ENCODE measurements around the gene GAA.

Gene GAA

GRCh38 chr17:80119271-80119791 lies 17.9 kb downstream of the GAA start:
- DNase-seq = no peak

DNA sequence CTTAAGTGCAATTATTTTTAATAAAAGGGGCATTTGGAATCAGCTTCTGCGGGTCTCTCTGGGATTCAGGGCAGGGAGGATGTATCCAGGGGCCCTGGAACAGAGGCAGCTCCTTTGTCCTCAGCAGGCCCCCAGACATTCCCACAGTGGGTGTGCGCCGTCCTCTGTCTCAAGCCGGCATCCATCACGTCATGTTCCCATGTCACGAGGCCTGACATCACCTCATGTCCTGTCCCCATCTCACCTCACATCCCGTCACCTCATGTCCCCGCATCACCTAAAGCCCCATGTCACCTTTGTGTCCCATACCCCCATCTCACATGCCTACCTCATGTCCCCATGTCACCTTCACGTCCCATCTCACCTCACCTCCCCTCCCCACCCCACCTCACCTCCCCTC lies 18.5 kb downstream of the GAA start:
- no peak for DNase-seq

- no peak for DNase-seq
These were observed 20.7 kb downstream of the GAA start for GRCh38 chr17:80122026-80122575.

- DNase-seq = no peak
These were observed 21.6 kb downstream of the GAA start for GRCh38 chr17:80122926-80123505.

DNA sequence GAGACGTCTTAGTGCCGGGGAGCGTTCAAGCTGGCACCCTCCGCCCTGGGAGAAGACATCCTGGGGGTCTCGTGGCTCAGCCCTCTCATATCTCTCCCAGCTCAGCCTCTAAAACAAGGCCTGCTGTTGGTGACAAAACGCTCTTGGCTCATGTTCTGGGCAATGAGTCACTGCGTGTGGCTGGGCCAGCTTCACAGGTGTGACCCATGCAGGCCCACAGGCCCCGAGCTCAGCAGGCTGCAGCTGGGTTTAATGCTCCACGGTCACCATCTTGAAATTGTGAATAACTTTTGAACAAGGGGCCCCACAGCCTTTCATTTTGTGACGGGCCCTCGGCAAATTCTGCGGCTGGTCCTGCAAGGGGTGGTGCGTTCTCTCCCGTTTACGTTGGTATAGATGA lies 22.4 kb downstream of the GAA start:
- DNase-seq = no peak

DNA sequence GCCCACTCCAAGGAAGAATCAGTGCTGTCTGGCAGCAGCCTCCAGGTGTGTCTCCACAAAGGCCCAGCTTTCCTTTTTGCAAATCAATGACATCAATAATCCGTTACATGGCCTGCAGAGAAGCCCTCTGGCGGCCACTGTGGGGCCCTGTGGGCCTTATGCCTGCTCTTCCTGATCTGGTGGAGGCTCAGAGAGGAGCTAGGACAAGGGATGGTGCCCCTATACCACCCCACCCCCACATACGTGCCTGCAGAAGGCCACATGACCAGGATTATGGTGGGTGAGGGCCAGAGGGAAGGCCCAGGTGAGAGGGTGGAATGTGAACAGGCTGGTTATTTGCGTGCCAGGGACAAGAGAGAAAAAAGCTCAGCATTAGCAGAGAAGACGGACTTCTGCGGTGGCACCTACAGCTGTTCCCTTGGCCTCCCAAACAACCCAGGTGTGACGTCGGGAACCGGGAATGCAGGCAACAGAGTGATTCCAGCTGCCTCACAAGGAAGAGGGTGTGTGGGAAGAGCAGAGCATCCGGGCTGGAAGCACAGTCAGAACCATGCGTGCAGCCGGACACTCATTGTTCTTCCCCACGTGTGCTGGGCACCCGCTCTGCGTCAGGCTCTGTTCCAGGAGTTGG lies 23.1 kb downstream of the GAA start:
- DNase-seq = no peak

DNA sequence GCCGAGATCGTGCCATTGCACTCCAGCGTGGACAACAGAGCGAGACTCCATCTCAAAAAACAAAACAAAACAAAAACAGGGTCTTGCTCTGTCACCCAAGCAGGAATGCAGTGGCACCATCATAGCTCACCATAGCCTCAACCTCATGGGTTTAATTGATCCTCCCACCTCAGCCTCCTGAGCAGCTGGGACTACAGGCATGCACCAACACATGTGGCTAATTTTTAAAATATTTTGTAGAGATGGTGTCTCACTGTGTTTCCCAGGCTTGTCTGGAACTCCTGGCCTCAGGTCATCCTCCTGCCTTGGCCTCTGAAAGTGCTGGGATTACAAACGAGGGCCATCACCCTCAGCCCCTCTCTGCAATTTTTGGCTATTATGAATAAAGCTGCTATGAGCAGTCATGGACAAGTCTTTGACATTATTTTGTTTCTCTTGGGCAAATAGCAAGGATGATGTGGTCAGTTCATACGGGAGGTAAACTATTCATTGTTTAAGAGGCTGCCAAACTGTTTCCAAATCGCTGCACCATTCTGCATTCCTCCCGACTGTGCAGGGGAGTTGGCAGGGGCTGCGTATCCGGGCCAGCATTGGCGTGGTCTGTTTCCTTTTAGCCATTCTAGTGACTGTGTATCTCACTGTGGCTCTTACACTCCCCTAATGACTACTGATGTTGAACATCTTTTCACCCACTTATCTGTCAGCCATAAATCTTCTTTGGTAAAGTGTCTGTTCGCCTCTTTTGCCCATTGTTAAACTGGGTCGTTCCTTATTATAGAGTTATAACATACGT lies 24.5 kb downstream of the GAA start:
- DNase-seq = no peak

GRCh38 chr17:80126449-80126715 lies 25.0 kb downstream of the GAA start:
- no peak for DNase-seq

DNA sequence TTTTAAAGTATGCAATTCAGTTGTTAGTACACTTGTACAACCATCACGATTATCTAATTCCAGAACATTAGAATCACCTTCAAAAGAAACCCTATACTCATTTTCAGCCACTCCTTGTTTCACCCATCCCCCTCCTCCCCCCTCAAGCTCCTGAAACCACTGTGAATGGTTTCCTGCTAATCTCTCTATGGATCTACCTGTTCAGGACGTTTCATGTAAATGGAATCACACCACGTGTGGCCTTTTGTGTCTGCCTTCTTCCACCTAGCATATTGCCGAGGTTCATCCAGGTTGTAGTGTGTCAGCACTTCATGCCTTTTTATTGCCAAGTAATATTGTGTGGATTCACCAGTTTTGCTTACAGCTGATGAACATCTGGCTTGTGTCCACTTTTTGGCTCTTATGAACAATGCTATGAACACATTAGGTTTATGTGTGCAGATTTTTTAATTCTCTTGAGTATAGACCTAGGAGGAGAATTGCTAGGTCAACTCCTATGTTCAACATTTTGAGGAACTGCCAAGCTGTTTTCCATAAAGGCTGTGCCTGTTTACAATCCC lies 27.7 kb downstream of the GAA start:
- DNase-seq = no peak

- DNase-seq = no peak
These were observed 29.6 kb downstream of the GAA start for GRCh38 chr17:80130992-80131391.

GRCh38 chr17:80132906-80133625 lies 31.7 kb downstream of the GAA start:
- DNase-seq = no peak

- no peak for DNase-seq
These were observed 32.2 kb downstream of the GAA start for GRCh38 chr17:80133626-80133970.

GRCh38 chr17:80137131-80137530 lies 35.8 kb downstream of the GAA start:
- DNase-seq = no peak

GRCh38 chr17:80138856-80139426 lies 37.6 kb downstream of the GAA start:
- DNase-seq = no peak

DNA sequence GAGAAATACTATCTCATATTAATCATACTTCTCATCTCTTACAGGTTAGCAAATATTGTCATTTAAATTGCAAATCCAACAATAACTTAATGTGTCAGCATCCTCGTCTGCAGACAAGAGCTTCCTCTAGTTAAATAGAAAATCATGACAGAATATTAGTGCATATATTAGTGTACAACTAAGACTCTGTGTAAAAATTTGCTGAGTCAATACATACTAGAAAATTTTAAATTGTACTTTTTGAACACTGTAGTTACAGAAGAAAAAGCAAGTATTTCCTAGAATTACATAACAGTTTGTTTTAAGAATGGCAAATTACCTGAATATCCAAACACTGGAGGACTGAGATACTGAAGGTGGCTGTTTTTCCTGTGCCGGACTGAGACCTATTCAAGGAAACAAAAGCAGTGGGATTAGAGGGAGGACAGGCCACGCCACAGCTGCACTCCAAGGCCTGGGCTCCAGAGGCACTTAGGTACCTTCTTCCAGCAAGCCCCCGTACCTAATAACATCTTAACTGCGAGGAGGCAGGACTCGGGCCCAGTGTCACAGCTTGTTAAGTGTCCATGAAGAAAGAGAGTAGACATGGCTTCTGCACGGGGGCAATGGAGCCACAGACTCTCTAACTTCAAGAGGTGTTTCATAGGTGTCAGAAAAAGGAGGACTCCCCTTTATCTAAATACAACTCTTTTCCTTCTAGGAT lies 40.2 kb downstream of the GAA start:
- no peak for DNase-seq

GRCh38 chr17:80142929-80143328 lies 41.5 kb downstream of the GAA start:
- DNase-seq = no peak

DNA sequence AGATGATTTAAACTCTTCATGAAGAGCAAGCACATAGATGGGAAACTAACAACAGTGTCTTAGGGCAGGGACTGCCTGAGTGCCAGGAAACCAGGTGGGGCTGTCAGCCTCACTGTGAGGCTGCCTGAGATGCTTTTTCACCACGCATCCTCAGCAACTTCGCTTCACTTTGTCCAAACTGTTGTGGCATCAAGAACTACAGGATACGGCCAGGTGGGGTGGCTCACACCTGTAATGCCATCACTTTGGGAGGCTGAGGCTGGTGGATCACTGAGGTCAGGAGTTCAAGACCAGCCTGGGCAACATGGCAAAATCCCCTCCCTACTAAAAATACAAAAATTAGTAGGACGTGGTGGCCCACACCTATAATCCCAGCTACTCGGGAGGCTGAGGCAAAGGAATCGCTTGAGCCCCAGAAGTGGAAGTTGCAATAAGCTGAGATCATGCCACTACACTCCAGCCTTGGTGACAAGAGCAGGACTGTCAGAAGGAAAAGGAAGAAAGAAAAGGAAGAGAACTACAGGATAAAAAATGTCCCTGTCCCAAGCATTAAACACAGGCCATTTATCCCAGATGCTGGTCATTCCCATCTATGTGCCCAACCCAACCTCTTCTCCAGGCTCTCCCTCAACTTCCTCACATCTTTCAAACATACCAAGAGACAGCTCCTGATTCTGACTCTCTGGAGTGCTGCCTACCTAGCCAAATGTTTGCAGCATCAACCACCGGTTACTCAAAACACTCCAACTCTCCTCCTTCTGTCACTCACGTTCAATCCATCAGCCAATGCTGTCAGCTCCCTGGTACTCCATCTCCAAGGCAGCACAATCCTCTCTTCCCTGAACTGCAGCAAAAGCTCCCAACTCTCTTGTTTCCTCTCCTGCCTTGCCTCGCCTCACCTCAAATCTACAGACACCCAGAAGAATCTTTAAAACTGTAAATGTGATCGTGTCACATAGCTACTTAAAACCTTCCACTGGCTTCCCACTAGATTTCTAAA lies 44.0 kb downstream of the GAA start:
- DNase-seq = no peak

DNA sequence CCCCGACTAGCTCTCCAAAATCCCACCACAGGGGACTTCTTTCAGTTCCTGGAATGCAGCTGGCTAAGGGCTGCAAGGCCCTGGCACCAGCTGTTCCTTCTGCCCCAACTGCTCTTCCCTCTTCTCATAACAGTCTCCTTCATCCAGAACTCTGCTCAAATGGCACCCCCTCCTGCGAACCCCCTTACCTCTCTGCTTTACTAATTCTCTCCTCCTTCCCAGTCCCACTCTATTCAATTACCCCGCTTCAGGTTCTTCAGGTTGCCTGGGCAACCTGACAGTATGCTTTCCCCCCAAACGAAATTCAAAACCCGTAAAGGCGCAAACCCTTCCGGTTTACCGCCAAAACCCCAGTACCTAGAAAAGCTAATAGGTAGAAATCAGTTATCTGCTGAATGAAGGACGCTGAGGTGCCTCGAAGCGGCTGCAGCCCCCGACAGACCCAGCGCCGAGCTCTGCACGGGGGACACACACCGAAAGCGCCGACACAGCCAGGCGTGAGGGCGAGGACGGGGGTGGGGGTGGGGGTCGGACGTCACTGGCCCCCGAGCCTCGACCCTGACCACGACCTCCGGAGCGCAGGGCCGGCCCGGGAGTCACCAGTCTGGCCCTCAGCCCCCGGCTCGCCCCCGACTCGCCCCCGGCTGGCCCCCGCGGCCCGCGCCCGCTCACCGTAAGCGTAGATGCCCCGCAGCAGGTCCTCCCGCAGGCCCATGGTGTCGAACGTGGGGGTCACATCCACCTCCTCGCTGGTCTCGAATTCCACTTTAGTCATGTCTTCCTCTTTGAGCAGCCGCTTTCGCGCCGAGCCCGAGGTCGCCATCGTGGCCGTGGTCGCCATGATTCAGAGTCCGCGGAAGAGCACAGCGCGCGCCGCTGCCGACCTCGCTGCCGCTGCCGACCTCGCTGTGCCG lies 45.0 kb downstream of the GAA start:
- DNase-seq = no peak

GRCh38 chr17:80147035-80147822 lies 45.8 kb downstream of the GAA start, which contains the start of gene EIF4A3:
Gene EIF4A3 (minus strand): TSS chr17:80147128. CDS start chr17:80146961, 167 bp downstream.
- DNase-seq = peak; percentile 90 to 93

Measured in cerebellar nuclear complex (tissue), 1 donor.